ENCODE measurements around the gene SCN11A.

GRCh38 chr3:39067286-39067685 is 15.5 kb upstream of the SCN11A start:
- TF ChIP-seq SMAD4 (CRISPR knock-in tag; IDR thresholded peaks at IDR 0.05) (no peak), TCF7 (CRISPR knock-in tag; IDR thresholded peaks at IDR 0.05; ENCODE audit: low read depth) (no peak), FOXK1 (CRISPR knock-in tag; IDR thresholded peaks at IDR 0.05) (no peak), KAT7 (CRISPR knock-in tag; IDR thresholded peaks at IDR 0.05; ENCODE audit: borderline replicate concordance) (no peak)
- TF ChIP-seq, protein P1, sequence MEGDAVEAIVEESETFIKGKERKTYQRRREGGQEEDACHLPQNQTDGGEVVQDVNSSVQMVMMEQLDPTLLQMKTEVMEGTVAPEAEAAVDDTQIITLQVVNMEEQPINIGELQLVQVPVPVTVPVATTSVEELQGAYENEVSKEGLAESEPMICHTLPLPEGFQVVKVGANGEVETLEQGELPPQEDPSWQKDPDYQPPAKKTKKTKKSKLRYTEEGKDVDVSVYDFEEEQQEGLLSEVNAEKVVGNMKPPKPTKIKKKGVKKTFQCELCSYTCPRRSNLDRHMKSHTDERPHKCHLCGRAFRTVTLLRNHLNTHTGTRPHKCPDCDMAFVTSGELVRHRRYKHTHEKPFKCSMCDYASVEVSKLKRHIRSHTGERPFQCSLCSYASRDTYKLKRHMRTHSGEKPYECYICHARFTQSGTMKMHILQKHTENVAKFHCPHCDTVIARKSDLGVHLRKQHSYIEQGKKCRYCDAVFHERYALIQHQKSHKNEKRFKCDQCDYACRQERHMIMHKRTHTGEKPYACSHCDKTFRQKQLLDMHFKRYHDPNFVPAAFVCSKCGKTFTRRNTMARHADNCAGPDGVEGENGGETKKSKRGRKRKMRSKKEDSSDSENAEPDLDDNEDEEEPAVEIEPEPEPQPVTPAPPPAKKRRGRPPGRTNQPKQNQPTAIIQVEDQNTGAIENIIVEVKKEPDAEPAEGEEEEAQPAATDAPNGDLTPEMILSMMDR (IDR thresholded peaks at IDR 0.05) = no peak

Data from WTC11 (cell line).